HEK293 (cell line): ENCODE data around the gene LIN52.

Source experiments
- GLI2 ChIP-seq: fragments of 450-650 bp; formaldehyde crosslinking; IDR thresholded peaks from 2 replicates; pipeline ENCODE4; 2017; ENCODE audit warnings: missing biosample characterization, missing genetic modification characterization, low read depth, borderline replicate concordance
- GLIS2 ChIP-seq: fragments of 450-650 bp; formaldehyde crosslinking; IDR thresholded peaks from 2 replicates; pipeline ENCODE4 v1.5.1; 2016; ENCODE audit warnings: missing biosample characterization, missing genetic modification characterization
- HIC1 ChIP-seq: fragments of 450-650 bp; formaldehyde crosslinking; IDR thresholded peaks from 2 replicates; pipeline ENCODE4 v1.5.1; 2016; ENCODE audit warnings: missing biosample characterization, missing genetic modification characterization
- KLF1 ChIP-seq: fragments of 450-650 bp; formaldehyde crosslinking; IDR thresholded peaks from 2 replicates; pipeline ENCODE4 v1.5.1; 2016; ENCODE audit warnings: missing biosample characterization, missing genetic modification characterization
- KLF10 ChIP-seq: fragments of 450-650 bp; IDR thresholded peaks from 2 replicates; pipeline ENCODE4 v1.5.1; 2018; ENCODE audit warnings: missing biosample characterization, mild to moderate bottlenecking, missing genetic modification characterization
- KLF17 ChIP-seq: fragments of 450-650 bp; formaldehyde crosslinking; IDR thresholded peaks from 2 replicates; pipeline ENCODE4 v1.5.1; 2016; ENCODE audit warnings: missing biosample characterization, missing genetic modification characterization
- KLF9 ChIP-seq: fragments of 450-650 bp; formaldehyde crosslinking; IDR thresholded peaks from 2 replicates; pipeline ENCODE4 v1.5.1; 2016; ENCODE audit warnings: missing biosample characterization, missing genetic modification characterization, low read depth
- PATZ1 ChIP-seq: fragments of 450-650 bp; formaldehyde crosslinking; IDR thresholded peaks from 2 replicates; pipeline ENCODE4 v1.5.1; 2016; ENCODE audit warnings: missing biosample characterization, missing genetic modification characterization
- PRDM10 ChIP-seq: fragments of 450-650 bp; formaldehyde crosslinking; IDR thresholded peaks from 2 replicates; pipeline ENCODE4 v1.5.1; 2016; ENCODE audit warnings: missing biosample characterization, missing genetic modification characterization
- SP7 ChIP-seq: fragments of 450-650 bp; formaldehyde crosslinking; IDR thresholded peaks from 2 replicates; pipeline ENCODE4 v1.5.1; 2016; ENCODE audit warnings: missing biosample characterization, missing genetic modification characterization
- ZBTB10 ChIP-seq: fragments of 450-650 bp; formaldehyde crosslinking; IDR thresholded peaks from 2 replicates; pipeline ENCODE4 v1.5.1; 2016; ENCODE audit warnings: missing biosample characterization, missing genetic modification characterization
- ZBTB21 ChIP-seq: fragments of 450-650 bp; formaldehyde crosslinking; IDR thresholded peaks from 2 replicates; pipeline ENCODE4 v1.5.1; 2017; ENCODE audit warnings: missing biosample characterization, missing genetic modification characterization
- ZNF362 ChIP-seq: fragments of 450-650 bp; formaldehyde crosslinking; IDR thresholded peaks from 2 replicates; pipeline ENCODE4 v1.5.1; 2016; ENCODE audit warnings: missing biosample characterization, missing genetic modification characterization
- ZNF391 ChIP-seq: fragments of 450-650 bp; formaldehyde crosslinking; IDR thresholded peaks from 2 replicates; pipeline ENCODE4 v1.5.1; 2016; ENCODE audit warnings: low read depth, missing biosample characterization, missing genetic modification characterization, borderline replicate concordance
- ZNF449 ChIP-seq: fragments of 450-650 bp; formaldehyde crosslinking; IDR thresholded peaks from 2 replicates; pipeline ENCODE4 v1.5.1; 2017; ENCODE audit warnings: missing biosample characterization, mild to moderate bottlenecking, missing genetic modification characterization, moderate library complexity
- ZNF580 ChIP-seq: fragments of 450-650 bp; formaldehyde crosslinking; IDR thresholded peaks from 2 replicates; pipeline ENCODE4 v1.5.1; 2016; ENCODE audit warnings: missing biosample characterization, missing genetic modification characterization
- ZNF629 ChIP-seq: fragments of 450-650 bp; formaldehyde crosslinking; IDR thresholded peaks from 2 replicates; pipeline ENCODE4 v1.5.1; 2017; ENCODE audit warnings: missing biosample characterization, missing genetic modification characterization
- ZNF704 ChIP-seq: fragments of 450-650 bp; formaldehyde crosslinking; IDR thresholded peaks from 2 replicates; pipeline ENCODE4 v1.5.1; 2016; ENCODE audit warnings: missing biosample characterization, missing genetic modification characterization

LIN52 gene

GRCh38 chr14:74084277-74085046, at the start of gene LIN52, which contains the start of gene ALDH6A1 (continued):
- TF ChIP-seq PRDM10 (tag by site-specific recombination), result no peak
- TF ChIP-seq ZNF629, result peak; percentile 72; the same call in 1 of the 2 replicates
- no peak for TF ChIP-seq ZNF362 (tag by site-specific recombination)
- TF ChIP-seq KLF9 (tag by site-specific recombination), result peak; percentile 57; the same call in 1 of the 2 replicates
- TF ChIP-seq SP7 (tag by site-specific recombination), result peak; percentile 36
- TF ChIP-seq ZBTB10, result 0 out of 2 replicates have a peak, but pooled peaks have one; percentile 40
- no peak for TF ChIP-seq GLI2 (tag by site-specific recombination)
- peak; percentile 100 for TF ChIP-seq KLF10
- TF ChIP-seq HIC1, result peak; percentile 40; the same call in 1 of the 2 replicates
- peak; percentile 71; the same call in 1 of the 2 replicates for TF ChIP-seq GLIS2
- peak; percentile 94; the same call in 1 of the 2 replicates for TF ChIP-seq ZNF704 (tag by site-specific recombination)
- peak; percentile 60 for TF ChIP-seq PATZ1
- 0 out of 2 replicates have a peak, but pooled peaks have one; percentile 16 for TF ChIP-seq ZBTB21 (tag by site-specific recombination)
- peak; percentile 36; the same call in 1 of the 2 replicates for TF ChIP-seq ZNF391 (tag by site-specific recombination)
- TF ChIP-seq ZNF449, result peak; percentile 58; the same call in 1 of the 2 replicates
- 0 out of 2 replicates have a peak, but pooled peaks have one; percentile 42 for TF ChIP-seq KLF17 (tag by site-specific recombination)
- peak; percentile 47 for TF ChIP-seq KLF1 (tag by site-specific recombination)
- peak; percentile 62; the same call in 1 of the 2 replicates for TF ChIP-seq ZNF580 (tag by site-specific recombination)
- TF ChIP-seq, all 188 proteins: peak for 31
